Lower lobe of right lung (tissue), 2 donors: ENCODE data around the gene PEX7. TPM values are rescaled to one million over a fixed set of nuclear protein-coding genes. Genes with fewer than 3 reads are reported as not detected.
"Not testable (repeated sequence)": the region's sequence is repeated elsewhere in the genome, so short reads cannot be mapped to it uniquely, and the experiment has no call there.

Experiments
- ATAC-seq, 2 donors: fragments of 200-7000 bp; cut with Tn5 transposase; one replicate each; pipeline ENCODE4 v1.9.1; 2020 to 2022; ENCODE audit warnings: mild to moderate bottlenecking in 2 of 2, moderate library complexity in 2 of 2
- DNase-seq: peaks from one replicate; pipeline ENCODE4 v3.0.0-alpha.2; 2020
- H3K27ac ChIP-seq: fragments of 200-600 bp; one replicate; pipeline ENCODE4 v1.8.0; 2022
- H3K27me3 ChIP-seq: fragments of 200-600 bp; one replicate; pipeline ENCODE4 v1.8.0; 2022; ENCODE audit warnings: low read depth
- H3K36me3 ChIP-seq: fragments of 200-600 bp; one replicate; pipeline ENCODE4 v1.8.0; 2022; ENCODE audit warnings: mild to moderate bottlenecking
- H3K4me1 ChIP-seq: fragments of 200-600 bp; one replicate; pipeline ENCODE4 v1.8.0; 2022
- H3K4me3 ChIP-seq: fragments of 200-600 bp; one replicate; pipeline ENCODE4 v1.8.0; 2022; ENCODE audit warnings: mild to moderate bottlenecking
- H3K9me3 ChIP-seq: fragments of 200-600 bp; one replicate; pipeline ENCODE4 v1.8.0; 2022
- CTCF ChIP-seq: fragments of 200-600 bp; IDR thresholded peaks from one replicate; pipeline ENCODE4 v1.8.0; 2022; ENCODE audit warnings: antibody characterized with exemption, mild to moderate bottlenecking
- intact Hi-C: fragments of 100-400 bp; cut with DNase I; formaldehyde crosslinking; loops from one replicate; pipeline ENCODE4 v1.11.0; 2022
- total RNA-seq: library from RNA; stranded (reverse); fragmentation: NEBNext Ultra II Directional; extraction: Animal tissue kit (Norgen Biotek cat#: 25700); gene quantifications from one replicate; pipeline ENCODE4 v1.2.1, GENCODE V29; 2021
- donor health status: DM: no; HTN: yes; CAD: no; lungs with severe emphysema.

PEX7 gene
- total RNA-seq, 1 donor from 2014 or later: 5.6 TPM

DNA sequence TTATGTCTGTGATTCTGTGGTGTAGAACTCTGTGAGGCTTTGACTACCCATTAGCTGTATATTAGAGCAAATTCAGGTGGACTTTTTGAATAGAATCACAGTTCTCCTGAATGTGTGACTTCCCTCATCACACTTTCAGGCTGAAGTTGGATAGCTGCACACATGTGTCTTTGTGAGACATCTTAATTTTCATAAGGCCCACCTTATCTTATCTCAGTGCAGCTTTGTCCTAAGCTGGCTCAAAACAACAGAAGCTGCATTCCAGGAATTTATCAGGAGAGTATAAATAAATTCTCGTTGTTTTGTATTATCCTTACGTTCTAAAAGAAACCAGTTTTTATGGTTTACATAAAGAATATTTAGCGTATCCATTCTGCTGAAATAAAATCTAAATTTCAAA lies 73.5 kb downstream of the PEX7 start:
- no peak for ATAC-seq
- intact Hi-C loops: no loop called here
- H3K4me1 ChIP-seq: no peaks in the 10 kb centered on the region
- H3K27ac ChIP-seq: no peak overlapping the region
- no peak for DNase-seq
- H3K4me3 ChIP-seq: no peak overlapping the region
- peaks cover 16% of the 10 kb centered on the region for H3K36me3 ChIP-seq
- H3K27me3 ChIP-seq: no peaks in the 10 kb centered on the region
- H3K9me3 ChIP-seq: no peaks in the 10 kb centered on the region
- no peak for TF ChIP-seq CTCF

DNA sequence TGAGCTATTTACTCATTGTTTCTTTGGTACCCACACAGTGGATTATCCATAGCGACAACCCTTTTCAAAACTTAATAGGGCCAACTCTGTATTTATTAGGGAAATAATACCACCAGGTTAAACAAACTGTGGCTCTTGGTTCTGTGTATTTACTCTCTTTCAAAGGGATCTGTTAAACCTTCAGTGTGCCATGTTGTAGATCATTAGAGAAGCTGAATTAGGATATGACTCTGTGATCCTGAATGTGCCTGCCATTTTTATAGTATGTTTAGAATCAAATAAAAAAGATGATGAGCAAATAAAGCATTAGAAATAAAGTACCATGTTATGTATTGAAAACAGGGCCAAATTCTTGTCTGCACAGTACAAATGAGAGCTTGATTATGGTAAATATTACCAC lies 74.7 kb downstream of the PEX7 start:
- H3K4me1 ChIP-seq: no peaks in the 10 kb centered on the region
- H3K27ac ChIP-seq: no peak overlapping the region
- H3K4me3 ChIP-seq: no peak overlapping the region
- intact Hi-C loops: no loop called here
- DNase-seq: no peak
- no peak for TF ChIP-seq CTCF
- no peak for ATAC-seq
- H3K36me3 ChIP-seq: peaks cover 23% of the 10 kb centered on the region
- H3K27me3 ChIP-seq: no peaks in the 10 kb centered on the region
- H3K9me3 ChIP-seq: no peaks in the 10 kb centered on the region

DNA sequence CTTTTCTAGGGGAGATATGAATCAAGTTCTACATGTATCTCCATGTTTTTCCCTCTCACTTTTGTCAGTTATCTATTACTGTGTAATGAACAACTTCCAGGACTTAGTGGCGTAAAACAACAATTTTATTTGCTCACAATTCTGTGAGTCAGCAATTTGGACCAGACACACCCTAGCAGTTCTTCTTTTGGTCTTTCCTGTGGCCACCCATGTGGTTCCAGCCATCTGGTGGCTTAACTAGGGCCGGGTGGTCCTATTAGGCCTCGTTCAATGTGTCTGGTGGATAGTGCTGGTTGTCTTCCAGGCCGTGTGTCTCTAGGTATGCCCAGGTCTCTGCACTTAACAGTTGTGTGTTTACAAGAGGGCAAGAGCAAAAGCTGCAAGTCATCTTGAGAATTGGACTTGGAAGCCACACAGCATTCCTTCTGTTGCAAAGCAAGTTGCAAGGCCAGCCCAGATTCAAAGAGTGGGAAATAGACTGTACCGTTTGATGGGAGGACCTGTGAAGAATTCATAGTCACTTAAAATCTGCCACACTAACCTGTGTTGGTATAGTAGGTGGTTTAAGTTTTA lies 78.9 kb downstream of the PEX7 start:
- no peak for DNase-seq
- no peaks in the 10 kb centered on the region for H3K9me3 ChIP-seq
- no peaks in the 10 kb centered on the region for H3K4me1 ChIP-seq
- peaks cover 35% of the 10 kb centered on the region for H3K36me3 ChIP-seq
- TF ChIP-seq CTCF: no peak
- H3K4me3 ChIP-seq: no peak overlapping the region
- ATAC-seq: no peak
- intact Hi-C loops: no loop called here
- no peaks in the 10 kb centered on the region for H3K27me3 ChIP-seq
- no peak overlapping the region for H3K27ac ChIP-seq

GRCh38 chr6:136904477-136904876 lies 82.1 kb downstream of the PEX7 start:
- DNase-seq, intact Hi-C loops: not testable (repeated sequence)

GRCh38 chr6:136914947-136915346 lies 92.6 kb downstream of the PEX7 start:
- TF ChIP-seq CTCF: no peak
- H3K27ac ChIP-seq: no peak overlapping the region
- DNase-seq: no peak
- H3K36me3 ChIP-seq: peaks cover 4% of the 10 kb centered on the region
- H3K4me1 ChIP-seq: no peaks in the 10 kb centered on the region
- no peaks in the 10 kb centered on the region for H3K9me3 ChIP-seq
- no peak for ATAC-seq
- peaks cover 18% of the 10 kb centered on the region for H3K27me3 ChIP-seq
- intact Hi-C loops: no loop called here
- H3K4me3 ChIP-seq: no peak overlapping the region

More at GRCh38 chr6:136904477-136904876, 82.1 kb downstream of the PEX7 start:
- H3K4me3 ChIP-seq, H3K27me3 ChIP-seq, ATAC-seq, H3K4me1 ChIP-seq, H3K9me3 ChIP-seq, H3K27ac ChIP-seq: not testable (repeated sequence)
- H3K36me3 ChIP-seq: peaks cover 31% of the 10 kb centered on the region

- Histone ChIP-seq H3K36me3 (peaks cover 4% of the 10 kb centered on the region), H3K27me3 (peaks cover 55% of the 10 kb centered on the region), H3K9me3 (no peaks in the 10 kb centered on the region), H3K27ac (no peak overlapping the region), H3K4me1 (peaks cover 36% of the 10 kb centered on the region), H3K4me3 (no peak overlapping the region)
- intact Hi-C loops: no loop called here
- ATAC-seq (no peak), DNase-seq (no peak)
- TF ChIP-seq CTCF: no peak
Observed at GRCh38 chr6:136918706-136919105, 96.3 kb downstream of the PEX7 start.
